ENCODE data around the gene FBXW8.

GRCh38 chr12:117069926-117070900 is 159.5 kb downstream of the FBXW8 start:
- no peak for TF ChIP-seq POLR2A (IDR thresholded peaks at IDR 0.05; ENCODE audit: low read length)
- TF ChIP-seq GATA1 (IDR thresholded peaks at IDR 0.05; ENCODE audit: low read depth, low read length) = no peak
